ENCODE measurements around the gene TDRD6. TPM values are rescaled to one million over a fixed set of nuclear protein-coding genes. Genes with fewer than 3 reads are reported as not detected.

Gene TDRD6
- total RNA-seq, 1 donor from 2014 or later, result 0.21 TPM

- Mint-ChIP-seq H3K27ac (ENCODE audit: unreplicated experiment) (no peak overlapping the region), H3K4me3 (ENCODE audit: unreplicated experiment) (no peak overlapping the region), H3K27me3 (ENCODE audit: unreplicated experiment) (no peaks in the 10 kb centered on the region), H3K36me3 (ENCODE audit: low read depth, unreplicated experiment) (no peaks in the 10 kb centered on the region), H3K4me1 (ENCODE audit: unreplicated experiment) (peaks cover 6% of the 10 kb centered on the region), H3K9me3 (ENCODE audit: unreplicated experiment) (no peaks in the 10 kb centered on the region)
- no peak for DNase-seq (ENCODE audit: low spot score)
- TF ChIP-seq, protein P1, sequence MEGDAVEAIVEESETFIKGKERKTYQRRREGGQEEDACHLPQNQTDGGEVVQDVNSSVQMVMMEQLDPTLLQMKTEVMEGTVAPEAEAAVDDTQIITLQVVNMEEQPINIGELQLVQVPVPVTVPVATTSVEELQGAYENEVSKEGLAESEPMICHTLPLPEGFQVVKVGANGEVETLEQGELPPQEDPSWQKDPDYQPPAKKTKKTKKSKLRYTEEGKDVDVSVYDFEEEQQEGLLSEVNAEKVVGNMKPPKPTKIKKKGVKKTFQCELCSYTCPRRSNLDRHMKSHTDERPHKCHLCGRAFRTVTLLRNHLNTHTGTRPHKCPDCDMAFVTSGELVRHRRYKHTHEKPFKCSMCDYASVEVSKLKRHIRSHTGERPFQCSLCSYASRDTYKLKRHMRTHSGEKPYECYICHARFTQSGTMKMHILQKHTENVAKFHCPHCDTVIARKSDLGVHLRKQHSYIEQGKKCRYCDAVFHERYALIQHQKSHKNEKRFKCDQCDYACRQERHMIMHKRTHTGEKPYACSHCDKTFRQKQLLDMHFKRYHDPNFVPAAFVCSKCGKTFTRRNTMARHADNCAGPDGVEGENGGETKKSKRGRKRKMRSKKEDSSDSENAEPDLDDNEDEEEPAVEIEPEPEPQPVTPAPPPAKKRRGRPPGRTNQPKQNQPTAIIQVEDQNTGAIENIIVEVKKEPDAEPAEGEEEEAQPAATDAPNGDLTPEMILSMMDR (IDR thresholded peaks at IDR 0.05; ENCODE audit: unreplicated experiment), result no peak
Measured at GRCh38 chr6:46657642-46658041, 30.0 kb upstream of the TDRD6 start.

DNA sequence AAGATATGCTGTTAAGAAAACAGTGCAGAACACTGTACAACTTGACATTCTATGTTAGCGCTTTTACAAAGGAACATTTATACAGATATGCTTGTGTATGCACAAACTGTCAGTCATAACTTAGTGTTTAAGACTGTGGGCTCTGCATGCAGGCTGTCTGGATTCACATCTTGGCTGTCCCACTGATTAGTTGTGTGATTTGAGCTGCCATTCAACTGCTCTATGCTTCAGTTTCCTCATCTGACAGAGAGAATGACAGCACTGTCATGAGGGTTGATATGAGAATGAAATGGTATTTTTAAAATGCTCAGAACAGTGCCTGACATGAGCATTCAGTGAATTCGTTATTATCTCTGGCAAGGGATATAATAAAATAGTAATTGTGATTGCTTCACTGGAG is 26.2 kb upstream of the TDRD6 start:
- Mint-ChIP-seq H3K4me1 (ENCODE audit: unreplicated experiment) (no peaks in the 10 kb centered on the region), H3K36me3 (ENCODE audit: low read depth, unreplicated experiment) (no peaks in the 10 kb centered on the region), H3K27me3 (ENCODE audit: unreplicated experiment) (no peaks in the 10 kb centered on the region), H3K27ac (ENCODE audit: unreplicated experiment) (no peak overlapping the region), H3K4me3 (ENCODE audit: unreplicated experiment) (no peak overlapping the region), H3K9me3 (ENCODE audit: unreplicated experiment) (no peaks in the 10 kb centered on the region)
- no peak for DNase-seq (ENCODE audit: low spot score)
- TF ChIP-seq, protein P1 (IDR thresholded peaks at IDR 0.05; ENCODE audit: unreplicated experiment), result no peak

- TF ChIP-seq, protein P1 (IDR thresholded peaks at IDR 0.05; ENCODE audit: unreplicated experiment), result no peak
- no peak for DNase-seq (ENCODE audit: low spot score)
Measured at GRCh38 chr6:46667377-46667776, 20.3 kb upstream of the TDRD6 start.

GRCh38 chr6:46674410-46674809 is 13.3 kb upstream of the TDRD6 start:
- H3K27me3 Mint-ChIP-seq (ENCODE audit: unreplicated experiment), result no peaks in the 10 kb centered on the region
- H3K4me3 Mint-ChIP-seq (ENCODE audit: unreplicated experiment), result no peak overlapping the region
- no peaks in the 10 kb centered on the region for H3K9me3 Mint-ChIP-seq (ENCODE audit: unreplicated experiment)
- H3K27ac Mint-ChIP-seq (ENCODE audit: unreplicated experiment), result no peak overlapping the region
- no peaks in the 10 kb centered on the region for H3K36me3 Mint-ChIP-seq (ENCODE audit: low read depth, unreplicated experiment)
- no peaks in the 10 kb centered on the region for H3K4me1 Mint-ChIP-seq (ENCODE audit: unreplicated experiment)
- no peak for DNase-seq (ENCODE audit: low spot score)
- TF ChIP-seq, protein P1 (IDR thresholded peaks at IDR 0.05; ENCODE audit: unreplicated experiment), result no peak

More at GRCh38 chr6:46667377-46667776, 20.3 kb upstream of the TDRD6 start:
- no peaks in the 10 kb centered on the region for H3K27me3 Mint-ChIP-seq (ENCODE audit: unreplicated experiment)
- H3K4me1 Mint-ChIP-seq (ENCODE audit: unreplicated experiment), result peaks cover 3% of the 10 kb centered on the region
- no peaks in the 10 kb centered on the region for H3K36me3 Mint-ChIP-seq (ENCODE audit: low read depth, unreplicated experiment)
- H3K4me3 Mint-ChIP-seq (ENCODE audit: unreplicated experiment), result no peak overlapping the region
- no peak overlapping the region for H3K27ac Mint-ChIP-seq (ENCODE audit: unreplicated experiment)
- H3K9me3 Mint-ChIP-seq (ENCODE audit: unreplicated experiment), result no peaks in the 10 kb centered on the region

DNA sequence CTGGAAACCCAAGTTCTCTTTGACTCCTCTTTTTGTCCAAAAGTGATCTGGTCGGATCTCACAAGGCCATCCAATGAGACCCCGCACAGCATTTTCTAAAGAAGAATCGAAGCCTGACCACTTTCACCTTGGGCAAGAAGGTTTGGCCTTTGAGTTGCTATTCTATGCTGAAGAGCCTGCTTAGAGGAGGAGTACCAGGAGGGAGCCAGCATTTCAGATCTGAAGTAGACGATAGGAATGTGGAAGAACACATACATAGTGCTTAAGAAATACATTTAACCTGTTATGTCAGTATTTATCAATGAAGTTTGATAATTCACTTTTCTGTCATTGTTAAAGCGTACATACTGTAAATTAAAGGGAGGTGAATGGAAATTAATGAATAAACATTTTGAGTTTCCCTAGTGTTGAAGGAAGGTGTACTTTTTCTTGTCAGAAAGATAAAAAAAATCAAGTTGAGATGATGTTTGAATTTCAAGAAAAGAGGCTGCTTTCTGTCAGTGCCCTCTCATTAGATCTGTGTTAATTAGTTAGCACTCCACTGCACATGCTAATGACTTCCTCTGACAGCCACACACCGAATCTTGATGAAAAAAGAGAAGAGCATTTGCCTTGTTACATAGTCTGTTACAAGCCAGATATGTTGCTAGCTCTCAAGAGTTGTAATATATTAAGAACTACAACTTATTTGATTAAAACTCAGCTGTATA is 10.9 kb upstream of the TDRD6 start:
- H3K4me1 Mint-ChIP-seq (ENCODE audit: unreplicated experiment), result no peaks in the 10 kb centered on the region
- H3K36me3 Mint-ChIP-seq (ENCODE audit: low read depth, unreplicated experiment), result no peaks in the 10 kb centered on the region
- no peak for DNase-seq (ENCODE audit: low spot score)
- H3K27ac Mint-ChIP-seq (ENCODE audit: unreplicated experiment), result no peak overlapping the region
- H3K9me3 Mint-ChIP-seq (ENCODE audit: unreplicated experiment), result no peaks in the 10 kb centered on the region
- peaks cover 2% of the 10 kb centered on the region for H3K27me3 Mint-ChIP-seq (ENCODE audit: unreplicated experiment)
- H3K4me3 Mint-ChIP-seq (ENCODE audit: unreplicated experiment), result no peak overlapping the region
- TF ChIP-seq, protein P1 (IDR thresholded peaks at IDR 0.05; ENCODE audit: unreplicated experiment), result no peak
